IMR-90 (cell line): ENCODE measurements around the gene POGK. TPM values are rescaled to one million over a fixed set of nuclear protein-coding genes. Genes with fewer than 3 reads are reported as not detected.

Experiments
- ATAC-seq: fragments of 200-7000 bp; cut with Tn5 transposase; 2 replicates; pipeline ENCODE4 v1.9.1; 2020; ENCODE audit warnings: low read depth, mild to moderate bottlenecking, moderate library complexity
- BruUV-seq: library from RNA; stranded (reverse); fragments of 400-500 nt; replicated peaks from 2 replicates; lab custom pipeline; 2021; lab: Mats Ljungman, UMichigan
- CTCF ChIA-PET: fragments of 300-600 bp; formaldehyde crosslinking; extraction: SDS; loops from one replicate; lab custom pipeline; 2021; ENCODE audit warnings: antibody characterized with exemption; lab: Yijun Ruan, JAX
- POLR2A ChIA-PET: fragments of 300-600 bp; sonication (Branson Sonifier 250); formaldehyde crosslinking; loops from one replicate; lab custom pipeline; 2022; ENCODE audit warnings: antibody characterized with exemption; ENCODE audit not compliant: unreplicated experiment; lab: Charles Lee
- DNase-seq: peaks from one replicate; pipeline ENCODE4 v3.0.0; 2013
- H2AFZ ChIP-seq: replicated peaks from 2 replicates; pipeline ENCODE3; 2013; ENCODE audit warnings: low read length, mild to moderate bottlenecking; ENCODE audit not compliant: poor library complexity
- H2AK5ac ChIP-seq: 2 replicates; pipeline ENCODE4 v1.6.1; 2013; ENCODE audit warnings: low read depth, low read length, inconsistent platforms
- H2AK9ac ChIP-seq: replicated peaks from 2 replicates; pipeline ENCODE3; 2013; ENCODE audit warnings: mild to moderate bottlenecking, low read depth, low read length, moderate library complexity; ENCODE audit not compliant: poor library complexity
- H2BK120ac ChIP-seq: 2 replicates; pipeline ENCODE4 v1.6.1; 2013; ENCODE audit warnings: low read depth, low read length, inconsistent platforms
- H2BK15ac ChIP-seq: 3 replicates; pipeline ENCODE4 v1.6.1; 2013; ENCODE audit warnings: low read depth, low read length, inconsistent platforms
- H2BK20ac ChIP-seq: 2 replicates; pipeline ENCODE4 v1.6.1; 2013; ENCODE audit warnings: low read depth, mild to moderate bottlenecking, inconsistent platforms, low read length, moderate library complexity
- H2BK5ac ChIP-seq: 2 replicates; pipeline ENCODE4 v1.6.1; 2013; ENCODE audit warnings: mild to moderate bottlenecking, low read depth, low read length, inconsistent platforms; ENCODE audit not compliant: poor library complexity, severe bottlenecking
- H3K14ac ChIP-seq: replicated peaks from 2 replicates; pipeline ENCODE4 v1.6.1; 2013; ENCODE audit warnings: low read depth, low read length, inconsistent platforms
- H3K18ac ChIP-seq: 2 replicates; pipeline ENCODE4 v1.6.1; 2013; ENCODE audit warnings: low read depth, low read length, control low read depth
- H3K23ac ChIP-seq: 2 replicates; pipeline ENCODE4 v1.6.1; 2013; ENCODE audit warnings: low read depth, low read length, inconsistent platforms
- H3K27ac ChIP-seq: 2 replicates; pipeline ENCODE4 v1.5.1; 2013; ENCODE audit warnings: mild to moderate bottlenecking, control low read depth, low read length; ENCODE audit not compliant: insufficient read depth
- H3K27me3 ChIP-seq: 2 replicates; pipeline ENCODE4 v1.6.1; 2013; ENCODE audit warnings: low read length; ENCODE audit not compliant: control insufficient read depth, insufficient read depth
- H3K36me3 ChIP-seq: 2 replicates; pipeline ENCODE4 v1.6.1; 2013; ENCODE audit warnings: low read length, mixed read lengths; ENCODE audit not compliant: control insufficient read depth, insufficient read depth
- H3K4ac ChIP-seq: 2 replicates; pipeline ENCODE4 v1.6.1; 2013; ENCODE audit warnings: low read depth, low read length, inconsistent platforms
- H3K4me1 ChIP-seq: 2 replicates; pipeline ENCODE4 v1.6.1; 2013; ENCODE audit warnings: low read length, mixed read lengths; ENCODE audit not compliant: control insufficient read depth, insufficient read depth
- H3K4me2 ChIP-seq: 2 replicates; pipeline ENCODE4 v1.6.1; 2013; ENCODE audit warnings: low read depth, mild to moderate bottlenecking, control low read depth, low read length, moderate library complexity
- H3K4me3 ChIP-seq: 2 replicates; pipeline ENCODE4 v1.5.1; 2013; ENCODE audit warnings: low read depth, mild to moderate bottlenecking, control low read depth, low read length, moderate library complexity; ENCODE audit not compliant: insufficient read depth
- H3K56ac ChIP-seq: 2 replicates; pipeline ENCODE4 v1.6.1; 2013; ENCODE audit warnings: low read length, inconsistent platforms; ENCODE audit not compliant: insufficient read depth; ENCODE audit errors: extremely low read depth
- H3K79me1 ChIP-seq, 2 experiments: 2 replicates each; pipeline ENCODE4 v1.6.1; 2013; ENCODE audit warnings: low read length in 2 of 2, inconsistent platforms in 1 of 2, low read depth in 1 of 2
- H3K9ac ChIP-seq: 2 replicates; pipeline ENCODE4 v1.6.1; 2013; ENCODE audit warnings: low read depth, low read length, control low read depth
- H3K9me1 ChIP-seq: 2 replicates; pipeline ENCODE4 v1.6.1; 2013; ENCODE audit warnings: low read length, inconsistent platforms; ENCODE audit not compliant: insufficient read depth
- H3K9me3 ChIP-seq: 2 replicates; pipeline ENCODE4 v1.6.1; 2013; ENCODE audit warnings: low read length; ENCODE audit not compliant: control insufficient read depth, insufficient read depth
- H4K20me1 ChIP-seq: 2 replicates; pipeline ENCODE4 v1.6.1; 2013; ENCODE audit warnings: low read length, inconsistent platforms; ENCODE audit not compliant: insufficient read depth
- H4K5ac ChIP-seq: 2 replicates; pipeline ENCODE4 v1.6.1; 2013; ENCODE audit warnings: mild to moderate bottlenecking, low read depth, low read length, control low read depth
- H4K8ac ChIP-seq, 2 experiments: 2 replicates each; pipeline ENCODE4 v1.6.1; 2013; ENCODE audit warnings: low read depth in 2 of 2, low read length in 2 of 2, control low read depth in 1 of 2, inconsistent platforms in 1 of 2
- H4K91ac ChIP-seq: 2 replicates; pipeline ENCODE4 v1.6.1; 2013; ENCODE audit warnings: low read depth, low read length, inconsistent platforms; ENCODE audit not compliant: insufficient read depth
- CHD1 ChIP-seq: IDR thresholded peaks from 2 replicates; pipeline ENCODE4 v1.6.1; 2012; ENCODE audit warnings: low read depth, low read length, improper control_type of control experiment
- RAD21 ChIP-seq: IDR thresholded peaks from 2 replicates; pipeline ENCODE4 v1.6.1; 2012; ENCODE audit warnings: low read length, improper control_type of control experiment
- RCOR1 ChIP-seq: IDR thresholded peaks from 2 replicates; pipeline ENCODE4 v1.6.1; 2012; ENCODE audit warnings: mild to moderate bottlenecking, low read length, improper control_type of control experiment; ENCODE audit not compliant: insufficient replicate concordance
- SMC3 ChIP-seq: fragments of 150-350 bp; IDR thresholded peaks from 2 replicates; pipeline ENCODE4 v1.6.1; 2016; ENCODE audit warnings: low read depth, mild to moderate bottlenecking, antibody characterized with exemption, low read length, moderate library complexity
- dilution Hi-C: fragments of 300-500 bp; cut with HindIII; formaldehyde crosslinking; loops from one replicate; pipeline ENCODE4 v1.14.3; 2018; ENCODE audit warnings: low sequenced_read_pairs; ENCODE audit not compliant: unreplicated experiment
- in situ Hi-C: fragments of 300-500 bp; cut with MboI; formaldehyde crosslinking; loops from 3 replicates; pipeline ENCODE4 v1.14.3; 2019; ENCODE audit warnings: low sequenced_read_pairs, inconsistent platforms, mixed read lengths
- intact Hi-C: fragments of 100-400 bp; cut with micrococcal nuclease; formaldehyde crosslinking; loops from 2 replicates; pipeline ENCODE4 v1.10.0; 2022
- polyA plus RNA-seq, 3 experiments: library from polyadenylated mRNA; depleted of rRNA; stranded (reverse); fragments of >200 nt; gene quantifications; 2 replicates each; pipeline ENCODE4 v1.2.3, GENCODE V29; 2012; ENCODE audit warnings: low replicate concordance in 1 of 3
- total RNA-seq: library from RNA; depleted of rRNA; stranded (reverse); fragments of >200 nt; gene quantifications from 2 replicates; pipeline ENCODE4 v1.2.3, GENCODE V29; 2012
- TF ChIP-seq, protein P1 (sequence below): fragments of 150-350 bp; IDR thresholded peaks from 2 replicates; pipeline ENCODE4 v1.6.1; 2016; ENCODE audit warnings: low read depth, mild to moderate bottlenecking, low read length, moderate library complexity, borderline replicate concordance

Gene POGK
- total and polyA plus RNA-seq, 2 of the 4 experiments (the other 2 are of a cell fraction), result 11.3 to 25.6 TPM

DNA sequence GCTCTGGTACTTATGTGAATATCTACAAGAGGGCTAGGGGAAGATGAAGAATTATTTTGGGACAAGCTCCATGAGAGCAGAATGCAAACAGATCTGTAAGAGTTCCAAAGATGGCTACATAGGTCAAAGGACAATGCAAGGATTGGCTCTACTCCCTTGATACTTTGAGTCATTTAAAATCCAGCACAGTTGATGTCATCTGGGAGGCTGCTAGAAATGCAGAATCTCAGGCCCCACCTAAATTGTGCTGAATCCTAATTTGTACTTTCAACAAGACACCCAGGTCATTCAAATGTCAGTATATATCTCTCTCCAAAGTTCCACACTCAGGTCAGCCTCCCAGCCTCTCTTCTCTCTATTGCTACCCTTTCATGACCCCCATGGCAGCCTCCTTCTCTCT, 60.5 kb downstream of the POGK start:
- H3K4me1 ChIP-seq, result no peaks in the 10 kb centered on the region
- no peak overlapping the region for H2AK9ac ChIP-seq
- no peak overlapping the region for H2BK15ac ChIP-seq
- ChIA-PET POLR2A (no interaction called here), CTCF (interaction anchor here (1.1 kb wide), 1 partner anchor 11 kb away, joined by 3 read pairs; no protein-coding TSS in a partner anchor)
- no peak overlapping the region for H2BK20ac ChIP-seq
- H4K91ac ChIP-seq, result no peak overlapping the region
- no peak for DNase-seq
- no peaks in the 10 kb centered on the region for H4K20me1 ChIP-seq
- H3K9me1 ChIP-seq, result no peaks in the 10 kb centered on the region
- H3K14ac ChIP-seq, result no peak overlapping the region
- H4K8ac ChIP-seq, result no peak overlapping the region
- no peak overlapping the region for H3K27ac ChIP-seq
- no peak overlapping the region for H3K4ac ChIP-seq
- no peak overlapping the region for H3K4me3 ChIP-seq
- intact Hi-C loops, result loop anchor here (10.0 kb wide), 1 partner anchor 635 kb away; no protein-coding TSS in a partner anchor
- H2AFZ ChIP-seq, result no peak overlapping the region
- H4K5ac ChIP-seq, result no peak overlapping the region
- no peaks in the 10 kb centered on the region for H3K36me3 ChIP-seq
- H3K79me1 ChIP-seq, result no peaks in the 10 kb centered on the region
- no peak for ATAC-seq
- dilution Hi-C loops, result no loop called here
- H3K9ac ChIP-seq, result no peak overlapping the region
- no peak overlapping the region for H2AK5ac ChIP-seq
- no peak overlapping the region for H3K56ac ChIP-seq
- H2BK5ac ChIP-seq, result no peak overlapping the region
- no peak overlapping the region for H3K18ac ChIP-seq
- in situ Hi-C loops, result no loop called here
- no peaks in the 10 kb centered on the region; the same call in 1 of the 2 replicates for H3K27me3 ChIP-seq
- H2BK120ac ChIP-seq, result no peak overlapping the region
- H3K23ac ChIP-seq, result no peak overlapping the region
- TF ChIP-seq RCOR1 (no peak), RAD21 (no peak), SMC3 (no peak), CHD1 (no peak)
- TF ChIP-seq, protein P1, sequence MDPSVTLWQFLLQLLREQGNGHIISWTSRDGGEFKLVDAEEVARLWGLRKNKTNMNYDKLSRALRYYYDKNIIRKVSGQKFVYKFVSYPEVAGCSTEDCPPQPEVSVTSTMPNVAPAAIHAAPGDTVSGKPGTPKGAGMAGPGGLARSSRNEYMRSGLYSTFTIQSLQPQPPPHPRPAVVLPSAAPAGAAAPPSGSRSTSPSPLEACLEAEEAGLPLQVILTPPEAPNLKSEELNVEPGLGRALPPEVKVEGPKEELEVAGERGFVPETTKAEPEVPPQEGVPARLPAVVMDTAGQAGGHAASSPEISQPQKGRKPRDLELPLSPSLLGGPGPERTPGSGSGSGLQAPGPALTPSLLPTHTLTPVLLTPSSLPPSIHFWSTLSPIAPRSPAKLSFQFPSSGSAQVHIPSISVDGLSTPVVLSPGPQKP, result no peak
- no peaks in the 10 kb centered on the region; the same call in 1 of the 2 replicates for H3K9me3 ChIP-seq
- no peak overlapping the region for H3K4me2 ChIP-seq
- no TSS peak for BruUV-seq
